Kidney (tissue), 14 donors: Measurements from ENCODE around the gene PTAFR. TPM values are rescaled to one million over a fixed set of nuclear protein-coding genes. Genes with fewer than 3 reads are reported as not detected.

Experiments
- DNase-seq, 5 donors: peaks; one replicate each; pipeline ENCODE4 v3.0.0-alpha.2; 2013 to 2020
- FAIRE-seq: peaks from 2 replicates; lab custom pipeline; 2012; peaks lifted over from hg19 to GRCh38; lab: Jason Lieb, UNC
- H3K27ac ChIP-seq, 2 donors: one replicate each; pipeline ENCODE4 v1.7.0; 2013; ENCODE audit warnings: low read depth in 2 of 2, low read length in 2 of 2, inconsistent platforms in 1 of 2
- H3K27me3 ChIP-seq: one replicate; pipeline ENCODE4 v1.7.1; 2013; ENCODE audit warnings: low read length, inconsistent platforms; ENCODE audit not compliant: control insufficient read depth, insufficient read depth
- H3K36me3 ChIP-seq, 3 donors: one replicate each; pipeline versions ENCODE4 v1.7.0 to v1.7.1; 2013; ENCODE audit warnings: low read length in 3 of 3, control low read depth in 1 of 3, inconsistent platforms in 1 of 3; ENCODE audit not compliant: insufficient read depth in 3 of 3, control insufficient read depth in 2 of 3
- H3K4me1 ChIP-seq, 3 donors: one replicate each; pipeline versions ENCODE4 v1.7.0 to v1.7.1; 2013; ENCODE audit warnings: low read length in 3 of 3, inconsistent platforms in 1 of 3, low read depth in 1 of 3; ENCODE audit not compliant: control insufficient read depth in 2 of 3, insufficient read depth in 2 of 3
- H3K4me3 ChIP-seq, 3 donors: one replicate each; pipeline versions ENCODE4 v1.7.0 to v1.8.1; 2013; ENCODE audit warnings: low read length in 3 of 3, control low read depth in 1 of 3, inconsistent platforms in 1 of 3
- H3K9ac ChIP-seq, 3 donors: one replicate each; pipeline versions ENCODE4 v1.7.0 to v1.7.1; 2013; ENCODE audit warnings: low read length in 3 of 3, control low read depth in 1 of 3, inconsistent platforms in 1 of 3
- H3K9me3 ChIP-seq, 3 donors: one replicate each; pipeline versions ENCODE4 v1.7.0 to v1.7.1; 2013; ENCODE audit warnings: low read length in 3 of 3, control low read depth in 1 of 3, inconsistent platforms in 1 of 3; ENCODE audit not compliant: control insufficient read depth in 2 of 3, insufficient read depth in 1 of 3
- CTCF ChIP-seq: IDR thresholded peaks from 3 replicates; pipeline ENCODE4 v1.5.1; 2012; ENCODE audit warnings: mild to moderate bottlenecking, moderate library complexity, borderline replicate concordance; ENCODE audit not compliant: insufficient read depth; ENCODE audit errors: extremely low read depth
- intact Hi-C: fragments of 100-400 bp; cut with DNase I; formaldehyde crosslinking; loops from one replicate; pipeline ENCODE4 v1.11.1; 2022
- polyA plus RNA-seq: library from polyadenylated mRNA; stranded (reverse); fragments of 350-450 nt; fragmentation: Illumina TruSeq; extraction: RNeasy Lipid Tissue Mini Kit (QIAGEN cat#74804); gene quantifications from one replicate; pipeline ENCODE4 v1.2.3, GENCODE V29; 2014; ENCODE audit warnings: low read depth, low replicate concordance; ENCODE audit not compliant: insufficient read depth
- total RNA-seq: library from RNA; stranded (reverse); fragmentation: NEBNext Ultra II Directional; extraction: Animal tissue kit (Norgen Biotek cat#: 25700); gene quantifications from one replicate; pipeline ENCODE4 v1.2.1, GENCODE V29; 2021
- donor health status: control.
- donor health status: control.
- donor health status: control.
- donor health status: control.
- donor health status: control.
- donor health status: DM: yes; HTN: yes; CAD: no.
- donor health status: Normal renal cell carcinoma (clear cell type).

Gene PTAFR
- total and polyA plus RNA-seq, 2 donors from 2014 or later: 2.4 to 16.4 TPM

GRCh38 chr1:28129150-28129549, 47.3 kb downstream of the PTAFR start:
- no peaks in the 10 kb centered on the region for H3K27me3 ChIP-seq
- H3K9ac ChIP-seq: no peak overlapping the region
- H3K9me3 ChIP-seq: no peaks in the 10 kb centered on the region
- no peak for FAIRE-seq
- H3K36me3 ChIP-seq: no peaks in the 10 kb centered on the region
- peak in 1 of 5 donors; percentile 80 for DNase-seq
- intact Hi-C loops: no loop called here
- H3K4me1 ChIP-seq: no peaks in the 10 kb centered on the region
- no peak overlapping the region for H3K27ac ChIP-seq
- H3K4me3 ChIP-seq: no peak overlapping the region
- TF ChIP-seq CTCF: no peak

- DNase-seq (peak in 1 of 5 donors; percentile 4), FAIRE-seq (no peak)
- Histone ChIP-seq H3K4me1 (no peaks in the 10 kb centered on the region), H3K9ac (no peak overlapping the region), H3K9me3 (no peaks in the 10 kb centered on the region), H3K36me3 (no peaks in the 10 kb centered on the region), H3K27ac (no peak overlapping the region), H3K27me3 (no peaks in the 10 kb centered on the region), H3K4me3 (no peak overlapping the region)
- intact Hi-C loops: no loop called here
- no peak for TF ChIP-seq CTCF
Measured at GRCh38 chr1:28127617-28128257, 48.8 kb downstream of the PTAFR start.

DNA sequence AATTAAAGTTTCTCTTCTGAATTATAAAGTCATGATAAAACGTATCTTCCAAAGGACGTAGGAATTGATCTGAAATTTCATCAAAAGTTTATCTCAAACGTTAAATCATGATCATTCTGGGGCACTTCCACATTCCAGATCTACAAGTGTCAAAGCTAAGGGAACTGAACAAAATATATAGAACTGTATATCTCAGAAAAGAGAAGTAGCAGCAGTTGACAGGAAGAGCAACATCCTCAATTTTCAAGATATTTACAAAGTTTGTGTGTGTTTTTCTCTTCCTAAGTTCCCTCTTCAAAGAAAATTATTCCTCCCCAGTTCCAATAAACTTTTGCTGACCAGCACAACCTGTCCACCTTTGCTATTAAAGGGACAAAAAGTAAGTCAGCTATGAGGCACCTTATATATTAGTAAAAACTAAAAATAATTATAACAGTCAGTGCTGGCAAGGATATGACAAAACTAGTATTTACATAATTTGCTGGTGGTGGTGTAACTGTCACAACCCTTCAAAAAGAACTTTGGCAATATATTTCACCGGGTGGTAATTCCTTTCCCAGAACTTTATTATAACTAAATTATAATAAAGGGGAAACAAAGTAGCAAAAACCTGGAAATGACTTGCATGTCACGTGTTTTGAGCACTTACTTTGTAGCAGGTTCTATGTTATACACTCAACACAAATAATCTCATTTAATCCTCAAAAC, 49.6 kb downstream of the PTAFR start:
- Histone ChIP-seq H3K36me3 (no peaks in the 10 kb centered on the region), H3K9me3 (no peaks in the 10 kb centered on the region), H3K9ac (no peak overlapping the region), H3K27ac (no peak overlapping the region), H3K4me3 (no peak overlapping the region), H3K27me3 (no peaks in the 10 kb centered on the region), H3K4me1 (no peaks in the 10 kb centered on the region)
- TF ChIP-seq CTCF: no peak
- intact Hi-C loops: no loop called here
- FAIRE-seq: no peak
- no peak for DNase-seq
